H1 (cell line): ENCODE data around the gene PPM1N. TPM values are rescaled to one million over a fixed set of nuclear protein-coding genes. Genes with fewer than 3 reads are reported as not detected.

Source experiments
- CTCF ChIA-PET: fragments of 300-600 bp; sonication (Branson Sonifier 250); formaldehyde crosslinking; loops from one replicate; lab custom pipeline; 2021; ENCODE audit not compliant: partially characterized antibody; lab: Charles Lee
- POLR2A ChIA-PET: fragments of 300-600 bp; sonication (Branson Sonifier 250); formaldehyde crosslinking; loops from one replicate; lab custom pipeline; 2021; ENCODE audit warnings: inconsistent platforms; ENCODE audit not compliant: partially characterized antibody; lab: Charles Lee
- DNase-seq, 2 experiments: peaks; one replicate each; pipeline versions ENCODE4 v3.0.0 to v3.0.0-alpha.2; 2010 to 2022; ENCODE audit warnings: low spot score in 2 of 2, low read depth in 1 of 2, mixed read lengths in 1 of 2
- FAIRE-seq: peaks from 2 replicates; lab custom pipeline; 2011; peaks lifted over from hg19 to GRCh38; lab: Jason Lieb, UNC
- H2AFZ ChIP-seq: 2 replicates; pipeline ENCODE4 v1.8.1; 2012; ENCODE audit warnings: low read length, inconsistent platforms
- H2AK5ac ChIP-seq: 2 replicates; pipeline ENCODE4 v1.6.1; 2013; ENCODE audit warnings: low read depth, low read length
- H2BK120ac ChIP-seq: replicated peaks from 2 replicates; pipeline ENCODE3; 2013; ENCODE audit warnings: low read depth, low read length, inconsistent platforms
- H2BK12ac ChIP-seq: 2 replicates; pipeline ENCODE4 v1.6.1; 2013; ENCODE audit warnings: low read depth, low read length
- H2BK15ac ChIP-seq: 2 replicates; pipeline ENCODE4 v1.6.1; 2013; ENCODE audit warnings: low read length
- H2BK20ac ChIP-seq: 2 replicates; pipeline ENCODE4 v1.6.1; 2013; ENCODE audit warnings: low read length
- H2BK5ac ChIP-seq: 2 replicates; pipeline ENCODE4 v1.6.1; 2013; ENCODE audit warnings: low read depth, low read length
- H3K14ac ChIP-seq: 2 replicates; pipeline ENCODE4 v1.6.1; 2013; ENCODE audit warnings: inconsistent platforms; ENCODE audit not compliant: insufficient read length
- H3K18ac ChIP-seq: 2 replicates; pipeline ENCODE4 v1.6.1; 2013; ENCODE audit warnings: low read length; ENCODE audit errors: extremely low read depth
- H3K23ac ChIP-seq: 2 replicates; pipeline ENCODE4 v1.6.1; 2013; ENCODE audit warnings: inconsistent platforms; ENCODE audit not compliant: insufficient read length
- H3K23me2 ChIP-seq: 2 replicates; pipeline ENCODE4 v1.6.1; 2013; ENCODE audit warnings: low read depth, low read length
- H3K27ac ChIP-seq: 2 replicates; pipeline ENCODE4 v1.6.1; 2011; ENCODE audit warnings: low read depth, low read length, inconsistent platforms
- H3K27me3 ChIP-seq, 4 experiments: replicated peaks in 1 of 4; 1 replicate in 1 of 4; 2 replicates in 3 of 4; pipeline versions ENCODE4 v1.6.1 to v1.8.1; 2011 to 2013; ENCODE audit warnings: low read length in 3 of 4, mild to moderate bottlenecking in 3 of 4, inconsistent platforms in 2 of 4, mixed read lengths in 2 of 4, moderate library complexity in 1 of 4; ENCODE audit not compliant: control insufficient read depth in 3 of 4, insufficient read depth in 3 of 4; ENCODE audit errors: extremely low read depth in 1 of 4
- H3K36me3 ChIP-seq, 4 experiments: 2 replicates each; pipeline versions ENCODE4 v1.6.1 to v1.8.1; 2011 to 2013; ENCODE audit warnings: mild to moderate bottlenecking in 4 of 4, low read length in 3 of 4, moderate library complexity in 2 of 4, control low read depth in 1 of 4, inconsistent platforms in 1 of 4; ENCODE audit not compliant: insufficient read depth in 4 of 4, control insufficient read depth in 2 of 4
- H3K4ac ChIP-seq: replicated peaks from 2 replicates; pipeline ENCODE3; 2013; ENCODE audit warnings: low read length, low read depth, mixed read lengths, inconsistent platforms; ENCODE audit not compliant: insufficient read length
- H3K4me1 ChIP-seq, 4 experiments: replicated peaks in 1 of 4; 1 replicate in 1 of 4; 2 replicates in 3 of 4; pipeline versions ENCODE4 v1.6.1 to v1.8.1; 2011 to 2013; ENCODE audit warnings: low read length in 3 of 4, inconsistent platforms in 2 of 4, mixed read lengths in 1 of 4; ENCODE audit not compliant: insufficient read depth in 4 of 4, control insufficient read depth in 3 of 4
- H3K4me2 ChIP-seq, 2 experiments: 2 replicates each; pipeline versions ENCODE4 v1.6.1 to v1.8.1; 2011 to 2013; ENCODE audit warnings: low read depth in 2 of 2, low read length in 2 of 2, control low read depth in 1 of 2, inconsistent platforms in 1 of 2, mild to moderate bottlenecking in 1 of 2; ENCODE audit not compliant: insufficient read depth in 1 of 2
- H3K4me3 ChIP-seq, 4 experiments: fragments of 200-600, 300-600 bp in 1 of 4; sonication (generic), shearing (Covaris generic), sonication (Bioruptor Twin) in 1 of 4; 2 replicates each; pipeline versions ENCODE4 v1.5.1 to v1.8.1; 2011 to 2016; ENCODE audit warnings: low read length in 4 of 4, low read depth in 3 of 4, control low read depth in 2 of 4, inconsistent platforms in 2 of 4, mild to moderate bottlenecking in 2 of 4, mixed read lengths in 1 of 4, moderate library complexity in 1 of 4; ENCODE audit not compliant: insufficient read depth in 2 of 4; ENCODE audit errors: extremely low read depth in 1 of 4
- H3K56ac ChIP-seq: replicated peaks from 2 replicates; pipeline ENCODE3; 2013; ENCODE audit warnings: low read depth, mild to moderate bottlenecking, mixed read lengths, low read length, inconsistent platforms; ENCODE audit not compliant: insufficient read length
- H3K79me1 ChIP-seq: 2 replicates; pipeline ENCODE4 v1.6.1; 2013; ENCODE audit warnings: low read depth, low read length, control low read depth
- H3K79me2 ChIP-seq, 2 experiments: 2 replicates each; pipeline versions ENCODE4 v1.6.1 to v1.8.1; 2012 to 2013; ENCODE audit warnings: low read length in 2 of 2, mild to moderate bottlenecking in 2 of 2, inconsistent platforms in 1 of 2; ENCODE audit not compliant: insufficient read depth in 2 of 2, control insufficient read depth in 1 of 2
- H3K9ac ChIP-seq, 4 experiments: replicated peaks in 1 of 4; 1 replicate in 1 of 4; 2 replicates in 3 of 4; pipeline versions ENCODE4 v1.6.1 to v1.8.1; 2011 to 2013; ENCODE audit warnings: low read depth in 3 of 4, low read length in 3 of 4, control low read depth in 2 of 4, mild to moderate bottlenecking in 2 of 4, moderate library complexity in 2 of 4, inconsistent platforms in 1 of 4; ENCODE audit errors: extremely low read depth in 1 of 4
- H3K9me3 ChIP-seq, 2 experiments: 2 replicates each; pipeline versions ENCODE4 v1.6.1 to v1.8.1; 2012 to 2013; ENCODE audit warnings: mild to moderate bottlenecking in 2 of 2, moderate library complexity in 2 of 2, control low read depth in 1 of 2, inconsistent platforms in 1 of 2, low read depth in 1 of 2, low read length in 1 of 2, mixed read lengths in 1 of 2; ENCODE audit not compliant: insufficient read depth in 2 of 2
- H4K20me1 ChIP-seq, 2 experiments: replicated peaks in 1 of 2; 2 replicates each; pipeline versions ENCODE3 to v1.8.1; 2011 to 2013; ENCODE audit warnings: inconsistent platforms in 2 of 2, low read length in 2 of 2, mild to moderate bottlenecking in 1 of 2; ENCODE audit not compliant: insufficient read depth in 2 of 2, control insufficient read depth in 1 of 2
- H4K5ac ChIP-seq: 2 replicates; pipeline ENCODE4 v1.6.1; 2013; ENCODE audit warnings: low read length, low read depth, mixed read lengths, inconsistent platforms; ENCODE audit not compliant: insufficient read length
- H4K8ac ChIP-seq: 2 replicates; pipeline ENCODE4 v1.8.0; 2013; ENCODE audit warnings: mild to moderate bottlenecking, moderate library complexity, low read length, inconsistent platforms; ENCODE audit not compliant: insufficient read depth; ENCODE audit errors: extremely low read depth
- H4K91ac ChIP-seq: replicated peaks from 2 replicates; pipeline ENCODE3; 2013; ENCODE audit warnings: low read length, mixed read lengths, inconsistent platforms; ENCODE audit not compliant: insufficient read length
- RAD21 ChIP-seq, 2 experiments: IDR thresholded peaks in 1 of 2; conservative IDR thresholded peaks in 1 of 2; 2 replicates each; pipeline ENCODE4 v1.6.1; 2011; ENCODE audit warnings: low read depth in 2 of 2, low read length in 2 of 2, improper control_type of control experiment in 1 of 2, inconsistent platforms in 1 of 2, mild to moderate bottlenecking in 1 of 2, moderate library complexity in 1 of 2
- RBBP5 ChIP-seq: IDR thresholded peaks from 2 replicates; pipeline ENCODE4 v1.7.1; 2012; ENCODE audit warnings: low read depth, mild to moderate bottlenecking, inconsistent platforms, low read length, moderate library complexity, borderline replicate concordance
- TBP ChIP-seq: IDR thresholded peaks from 2 replicates; pipeline ENCODE4 v1.6.1; 2011; ENCODE audit warnings: low read depth, low read length, improper control_type of control experiment
- WGBS, 2 experiments: shearing (Covaris generic) in 1 of 2; methylation state at CpG; one replicate each; pipeline versions ENCODE4 v1.1.6 to v1.1.7; 2013 to 2015; ENCODE audit warnings: low lambda C conversion rate in 2 of 2, mixed read lengths in 2 of 2, inconsistent platforms in 1 of 2, low coverage in 1 of 2, missing lambda C conversion rate in 1 of 2; ENCODE audit not compliant: insufficient replicate concordance in 2 of 2, insufficient coverage in 1 of 2, insufficient read length in 1 of 2; ENCODE audit errors: extremely low coverage in 1 of 2, missing lambda C conversion rate in 1 of 2; 5-methylcytosine and 5-hydroxymethylcytosine counted together
- polyA plus RNA-seq, 7 experiments: library from polyadenylated mRNA; depleted of rRNA in 3 of 7; stranded (reverse) in 5 of 7; unstranded in 2 of 7; fragments of >200 nt in 5 of 7; fragments of 200-250 nt in 2 of 7; gene quantifications; 1 replicate in 5 of 7; 2 replicates in 1 of 7; 4 replicates in 1 of 7; pipeline versions ENCODE4 v1.2.1 to v1.2.3, GENCODE V29; 2011 to 2013; ENCODE audit warnings: missing spikeins in 2 of 7, mixed read lengths in 2 of 7
- total RNA-seq: library from RNA; stranded (reverse); fragmentation: NEBNext Ultra II Directional; extraction: Animal tissue kit (Norgen Biotek cat#: 25700); gene quantifications from 2 replicates; pipeline ENCODE4 v1.2.1, GENCODE V29; 2021
- TF ChIP-seq, protein P1 (sequence below): IDR thresholded peaks from 2 replicates; pipeline ENCODE4 v1.6.1; 2011; ENCODE audit warnings: low read length, improper control_type of control experiment

The PPM1N gene
- total and polyA plus RNA-seq, 2 of the 8 experiments (the other 6 are each of a cell fraction or from before 2014, with no cell fraction given): 12.2 to 14.4 TPM

DNA sequence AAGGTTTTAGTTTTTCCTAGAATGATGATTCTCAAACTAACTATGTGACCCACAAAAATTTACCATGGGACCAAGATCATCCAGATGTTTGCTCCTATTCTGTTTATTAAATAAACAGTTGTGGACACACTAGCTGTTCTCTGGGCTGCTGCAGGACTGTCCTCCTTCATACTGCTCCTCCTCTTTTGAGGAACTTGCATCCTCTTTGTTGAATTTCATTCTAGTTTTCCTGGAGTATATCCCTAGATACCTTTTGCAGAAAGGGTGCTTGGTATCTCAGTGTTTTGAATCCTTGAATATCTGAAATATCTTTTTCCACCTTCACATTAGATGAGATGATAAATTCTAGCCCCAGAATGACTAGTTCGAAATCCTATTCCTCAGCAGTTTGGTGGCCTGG, 33.1 kb downstream of the PPM1N start:
- Histone ChIP-seq H2BK5ac (no peak overlapping the region), H2BK15ac (no peak overlapping the region), H2BK12ac (no peak overlapping the region), H3K9ac (no peak overlapping the region), H4K5ac (no peak overlapping the region), H3K56ac (no peak overlapping the region), H2BK20ac (no peak overlapping the region), H3K27ac (no peak overlapping the region), H3K27me3 (peaks cover 0 to 5% (median under 1%) of the 10 kb centered on the region in 4 experiments; a peak in 4 of 7 replicates), H2AK5ac (no peak overlapping the region), H3K4me1 (peaks cover 0 to 14% (median 9%) of the 10 kb centered on the region in 4 experiments; a peak in 5 of 7 replicates), H3K4ac (no peak overlapping the region), H4K8ac (no peak overlapping the region), H3K79me2 (no peaks in the 10 kb centered on the region), H3K18ac (no peak overlapping the region), H4K20me1 (peaks cover 0 to 5% of the 10 kb centered on the region in 2 experiments), H3K23ac (no peak overlapping the region), H3K36me3 (peaks cover 0 to 3% (median 0%) of the 10 kb centered on the region in 4 experiments; a peak in 1 of 8 replicates), H4K91ac (no peak overlapping the region), H3K4me2 (no peak overlapping the region), H3K23me2 (peaks cover 15% of the 10 kb centered on the region), H2AFZ (no peak overlapping the region), H3K9me3 (peaks cover 5 to 6% of the 10 kb centered on the region in 2 experiments; a peak in 3 of 4 replicates)
- WGBS, 2 experiments: 88% methylated on average over 1 of the region's 1 CpG; no CpG with 5 or more reads in 1 of the 2 experiments
- FAIRE-seq (no peak), DNase-seq (no peak)
- ChIA-PET POLR2A (no interaction called here), CTCF (interaction anchor here (0.8 to 1.4 kb wide), 3 partner anchors 18 to 147 kb away, joined by 3 to 4 read pairs (median 3); no protein-coding TSS in a partner anchor)
- TF ChIP-seq TBP (no peak), RBBP5 (no peak), RAD21 (IDR thresholded peaks at IDR 0.05 in 1 of 2, conservative IDR thresholded peaks at IDR 0.05 in 1 of 2; ENCODE audit: low read depth in 2 of 2, low read length in 2 of 2) (no peak)
- TF ChIP-seq, protein P1, sequence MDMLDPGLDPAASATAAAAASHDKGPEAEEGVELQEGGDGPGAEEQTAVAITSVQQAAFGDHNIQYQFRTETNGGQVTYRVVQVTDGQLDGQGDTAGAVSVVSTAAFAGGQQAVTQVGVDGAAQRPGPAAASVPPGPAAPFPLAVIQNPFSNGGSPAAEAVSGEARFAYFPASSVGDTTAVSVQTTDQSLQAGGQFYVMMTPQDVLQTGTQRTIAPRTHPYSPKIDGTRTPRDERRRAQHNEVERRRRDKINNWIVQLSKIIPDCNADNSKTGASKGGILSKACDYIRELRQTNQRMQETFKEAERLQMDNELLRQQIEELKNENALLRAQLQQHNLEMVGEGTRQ: no peak
- TF ChIP-seq, all 59 proteins: peak for 0
- Histone ChIP-seq H3K14ac (no peak overlapping the region), H3K4me3 (no peak overlapping the region), H2BK120ac (no peak overlapping the region), H3K79me1 (no peaks in the 10 kb centered on the region)
